RWPE2 (cell line): ENCODE data around the gene COLEC11.
A peak's percentile ranks its signal among the peaks of the same experiment; 100 is the strongest.
"Not testable (repeated sequence)": the region's sequence is repeated elsewhere in the genome, so short reads cannot be mapped to it uniquely, and the experiment has no call there.

Source experiments
- ATAC-seq: fragments of 200-7000 bp; cut with Tn5 transposase; 3 replicates; pipeline ENCODE4 v1.9.1; 2021; ENCODE audit warnings: low read depth
- DNase-seq: peaks from one replicate; pipeline ENCODE4 v3.0.0-alpha.2; 2020; ENCODE audit warnings: low spot score
- H3K27ac ChIP-seq: fragments of 450-650 bp; 2 replicates; pipeline ENCODE4 v1.5.1; 2017; ENCODE audit warnings: mild to moderate bottlenecking; ENCODE audit not compliant: poor library complexity, severe bottlenecking
- H3K27me3 ChIP-seq: fragments of 250-450 bp; sonication (Bioruptor Pico); 2 replicates; pipeline ENCODE4 v1.5.1; 2021; ENCODE audit warnings: mild to moderate bottlenecking, moderate library complexity; ENCODE audit not compliant: insufficient read depth, poor library complexity, severe bottlenecking
- H3K36me3 ChIP-seq: fragments of 250-450 bp; sonication (Bioruptor Pico); 2 replicates; pipeline ENCODE4 v1.5.1; 2020; ENCODE audit warnings: low read depth, mild to moderate bottlenecking, moderate library complexity
- H3K4me1 ChIP-seq: fragments of 250-450 bp; sonication (Bioruptor Pico); 2 replicates; pipeline ENCODE4 v1.5.1; 2021; ENCODE audit warnings: mild to moderate bottlenecking, moderate library complexity; ENCODE audit not compliant: insufficient read depth, poor library complexity, severe bottlenecking
- H3K4me3 ChIP-seq: fragments of 250-450 bp; sonication (Bioruptor Pico); 2 replicates; pipeline ENCODE4 v1.5.1; 2021; ENCODE audit warnings: mild to moderate bottlenecking, moderate library complexity; ENCODE audit not compliant: severe bottlenecking
- H3K9me3 ChIP-seq: fragments of 250-450 bp; sonication (Bioruptor Pico); 2 replicates; pipeline ENCODE4 v1.5.1; 2021; ENCODE audit warnings: mild to moderate bottlenecking, moderate library complexity; ENCODE audit not compliant: severe bottlenecking
- CTCF ChIP-seq: fragments of 450-650 bp; IDR thresholded peaks from one replicate; pipeline ENCODE4 v1.5.1; 2017; ENCODE audit warnings: mild to moderate bottlenecking, moderate library complexity; ENCODE audit not compliant: poor library complexity, severe bottlenecking

The COLEC11 gene

GRCh38 chr2:3575534-3576262 is 19.2 kb upstream of the COLEC11 start:
- Histone ChIP-seq H3K9me3 (no peaks in the 10 kb centered on the region), H3K4me3 (peak overlapping the region; percentile 56), H3K4me1 (peaks cover 23% of the 10 kb centered on the region), H3K36me3 (peaks cover 52% of the 10 kb centered on the region), H3K27ac (peak overlapping the region; percentile 73), H3K27me3 (no peaks in the 10 kb centered on the region)
- DNase-seq (no peak), ATAC-seq (peak; percentile 5; the same call in 2 of the 3 replicates)
- TF ChIP-seq CTCF, result no peak

- Histone ChIP-seq H3K36me3 (peaks cover 58% of the 10 kb centered on the region), H3K4me3 (peak overlapping the region; percentile 56), H3K27ac (peak overlapping the region; percentile 73), H3K4me1 (peaks cover 23% of the 10 kb centered on the region)
- ATAC-seq, H3K9me3 ChIP-seq, DNase-seq, H3K27me3 ChIP-seq: not testable (repeated sequence)
Observed at GRCh38 chr2:3576263-3576630, 18.7 kb upstream of the COLEC11 start.

GRCh38 chr2:3578987-3579386 is 15.9 kb upstream of the COLEC11 start:
- no peak for ATAC-seq
- no peak overlapping the region for H3K4me3 ChIP-seq
- peaks cover 76% of the 10 kb centered on the region for H3K36me3 ChIP-seq

GRCh38 chr2:3580449-3580848 is 14.5 kb upstream of the COLEC11 start:
- Histone ChIP-seq H3K9me3 (no peaks in the 10 kb centered on the region), H3K36me3 (peaks cover 79% of the 10 kb centered on the region), H3K4me3 (no peak overlapping the region), H3K4me1 (peaks cover 21% of the 10 kb centered on the region), H3K27me3 (no peaks in the 10 kb centered on the region), H3K27ac (no peak overlapping the region)
- TF ChIP-seq CTCF, result no peak
- DNase-seq, result no peak
- ATAC-seq, result no peak

More at GRCh38 chr2:3578987-3579386, 15.9 kb upstream of the COLEC11 start:
- H3K27me3 ChIP-seq, result no peaks in the 10 kb centered on the region
- no peak for TF ChIP-seq CTCF
- peak overlapping the region; percentile 8 for H3K27ac ChIP-seq
- H3K9me3 ChIP-seq, result no peaks in the 10 kb centered on the region
- no peak for DNase-seq
- H3K4me1 ChIP-seq, result peaks cover 23% of the 10 kb centered on the region

- no peaks in the 10 kb centered on the region for H3K27me3 ChIP-seq
- TF ChIP-seq CTCF, result no peak
- H3K27ac ChIP-seq, result no peak overlapping the region
- H3K4me3 ChIP-seq, result no peak overlapping the region
- no peaks in the 10 kb centered on the region for H3K9me3 ChIP-seq
- H3K36me3 ChIP-seq, result peaks cover 68% of the 10 kb centered on the region
- no peak for DNase-seq
- H3K4me1 ChIP-seq, result peaks cover 18% of the 10 kb centered on the region
- peak; percentile 30; the same call in 1 of the 3 replicates for ATAC-seq
Observed at GRCh38 chr2:3581367-3582262, 13.3 kb upstream of the COLEC11 start.
